ENCODE data around the gene RARB. TPM values are rescaled to one million over a fixed set of nuclear protein-coding genes. Genes with fewer than 3 reads are reported as not detected.

Gene RARB
- total and polyA plus RNA-seq, 2 of the 13 experiments (the other 11 are each of a cell fraction or from before 2014, with no cell fraction given) = 0.16 TPM; not detected in 1

GRCh38 chr3:25563601-25564000 lies 135.5 kb downstream of the RARB start:
- 0% methylated on average over 1 of the region's 1 CpG for WGBS (ENCODE audit: low lambda C conversion rate)
- Histone ChIP-seq H3K27ac (ENCODE audit: extremely low read length, insufficient read depth, low read length) (no peak overlapping the region), H3K4me2 (ENCODE audit: low read depth, low read length) (no peak overlapping the region), H3K4me3 (replicated peaks in 1 of 3; ENCODE audit: insufficient read depth in 1 of 3, low read depth in 2 of 3, low read length in 3 of 3) (no peak overlapping the region), H4K20me1 (ENCODE audit: insufficient read depth, low read length) (no peaks in the 10 kb centered on the region), H2AFZ (ENCODE audit: low read length) (no peak overlapping the region), H3K36me3 (replicated peaks in 1 of 2; ENCODE audit: control insufficient read depth in 1 of 2, insufficient read depth in 2 of 2, low read length in 2 of 2) (no peaks in the 10 kb centered on the region), H3K9me3 (ENCODE audit: low read length) (no peaks in the 10 kb centered on the region), H3K27me3 (ENCODE audit: control insufficient read depth in 1 of 2, insufficient read depth in 2 of 2, low read length in 2 of 2) (no peaks in the 10 kb centered on the region), H3K79me2 (ENCODE audit: insufficient read depth, low read length) (no peaks in the 10 kb centered on the region), H3K4me1 (ENCODE audit: insufficient read depth, low read length) (no peaks in the 10 kb centered on the region), H3K9ac (ENCODE audit: insufficient read depth, low read depth, low read length) (no peak overlapping the region)
- ATAC-seq (no peak), DNase-seq (ENCODE audit: low spot score) (no peak), FAIRE-seq (no peak)
- in situ Hi-C loops (cut with HindIII; ENCODE audit: extremely low pct_ligation_motif_present, low pct_unique_long_range_greater_than_20kb) (no loop called here), intact Hi-C loops (cut with micrococcal nuclease; ENCODE audit: unreplicated experiment) (no loop called here)
- POLR2A ChIA-PET = no interaction called here
- BruUV-seq (replicated peaks) = no TSS peak
- CTCF ChIA-PET (ENCODE audit: low intra/inter-chr PET ratio, low total read pairs) = no interaction called here
- TF ChIP-seq ATF1 (CRISPR knock-in tag; IDR thresholded peaks at IDR 0.05) (no peak), CBX5 (CRISPR knock-in tag; IDR thresholded peaks at IDR 0.05; ENCODE audit: borderline replicate concordance) (no peak), SP5 (CRISPR knock-in tag; IDR thresholded peaks at IDR 0.05; ENCODE audit: borderline replicate concordance, low read depth) (no peak), ATF5 (CRISPR knock-in tag; IDR thresholded peaks at IDR 0.05; ENCODE audit: low read depth) (no peak)

DNA sequence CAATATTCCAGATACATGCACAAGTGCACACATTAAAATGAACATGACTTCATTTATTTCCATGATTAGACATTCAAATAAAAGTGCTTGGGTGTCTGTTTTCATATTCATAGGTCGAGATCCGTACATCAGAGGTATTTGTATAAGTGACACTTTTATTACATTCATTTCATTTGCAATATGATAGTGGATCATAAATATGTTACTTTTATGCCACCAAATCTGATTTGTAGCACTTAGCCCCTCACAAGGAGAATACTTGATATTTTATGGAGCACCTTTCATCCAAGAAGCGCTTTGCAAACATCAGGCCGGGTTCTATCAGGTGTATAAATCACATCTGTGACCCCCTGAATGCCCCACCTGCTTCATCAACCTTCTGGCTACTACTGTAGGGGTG lies 136.0 kb downstream of the RARB start:
- POLR2A ChIA-PET = no interaction called here
- TF ChIP-seq ZEB1 (IDR thresholded peaks at IDR 0.05; ENCODE audit: insufficient replicate concordance, low read depth) (no peak), HOXA7 (CRISPR knock-in tag; IDR thresholded peaks at IDR 0.05) (no peak), ZNF382 (CRISPR knock-in tag; IDR thresholded peaks at IDR 0.05; ENCODE audit: borderline replicate concordance) (no peak), NFE2 (CRISPR knock-in tag; IDR thresholded peaks at IDR 0.05) (no peak), PHF5A (CRISPR knock-in tag; IDR thresholded peaks at IDR 0.05; ENCODE audit: low read depth, unreplicated experiment) (no peak), DRAP1 (CRISPR knock-in tag; IDR thresholded peaks at IDR 0.05) (no peak), POLR2G (IDR thresholded peaks at IDR 0.05; ENCODE audit: low read depth, low read length) (no peak)
- TF ChIP-seq, protein P1, sequence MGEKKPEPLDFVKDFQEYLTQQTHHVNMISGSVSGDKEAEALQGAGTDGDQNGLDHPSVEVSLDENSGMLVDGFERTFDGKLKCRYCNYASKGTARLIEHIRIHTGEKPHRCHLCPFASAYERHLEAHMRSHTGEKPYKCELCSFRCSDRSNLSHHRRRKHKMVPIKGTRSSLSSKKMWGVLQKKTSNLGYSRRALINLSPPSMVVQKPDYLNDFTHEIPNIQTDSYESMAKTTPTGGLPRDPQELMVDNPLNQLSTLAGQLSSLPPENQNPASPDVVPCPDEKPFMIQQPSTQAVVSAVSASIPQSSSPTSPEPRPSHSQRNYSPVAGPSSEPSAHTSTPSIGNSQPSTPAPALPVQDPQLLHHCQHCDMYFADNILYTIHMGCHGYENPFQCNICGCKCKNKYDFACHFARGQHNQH (CRISPR knock-in tag; IDR thresholded peaks at IDR 0.05) = no peak

More for the DNA sequence above, 136.0 kb downstream of the RARB start:
- ATAC-seq = no peak
- 50% methylated on average over 4 of the region's 4 CpGs for WGBS (ENCODE audit: low lambda C conversion rate)
- no peaks in the 10 kb centered on the region for H4K20me1 ChIP-seq (ENCODE audit: insufficient read depth, low read length)
- no peaks in the 10 kb centered on the region for H3K27me3 ChIP-seq (ENCODE audit: control insufficient read depth in 1 of 2, insufficient read depth in 2 of 2, low read length in 2 of 2)
- H3K36me3 ChIP-seq (replicated peaks in 1 of 2; ENCODE audit: control insufficient read depth in 1 of 2, insufficient read depth in 2 of 2, low read length in 2 of 2) = no peaks in the 10 kb centered on the region
- no peak overlapping the region for H3K27ac ChIP-seq (ENCODE audit: extremely low read length, insufficient read depth, low read length)
- intact Hi-C loops (cut with micrococcal nuclease; ENCODE audit: unreplicated experiment) (no loop called here), in situ Hi-C loops (cut with HindIII; ENCODE audit: extremely low pct_ligation_motif_present, low pct_unique_long_range_greater_than_20kb) (no loop called here)
- H3K4me1 ChIP-seq (ENCODE audit: insufficient read depth, low read length) = no peaks in the 10 kb centered on the region
- DNase-seq (ENCODE audit: low spot score) = no peak
- no peak overlapping the region for H3K4me3 ChIP-seq (replicated peaks in 1 of 3; ENCODE audit: insufficient read depth in 1 of 3, low read depth in 2 of 3, low read length in 3 of 3)
- no peaks in the 10 kb centered on the region for H3K9me3 ChIP-seq (ENCODE audit: low read length)
- no peak overlapping the region for H3K4me2 ChIP-seq (ENCODE audit: low read depth, low read length)
- no peak overlapping the region for H3K9ac ChIP-seq (ENCODE audit: insufficient read depth, low read depth, low read length)
- CTCF ChIA-PET (ENCODE audit: low intra/inter-chr PET ratio, low total read pairs) = no interaction called here
- no peak overlapping the region for H2AFZ ChIP-seq (ENCODE audit: low read length)
- no TSS peak for BruUV-seq (replicated peaks)
- FAIRE-seq = no peak
- no peaks in the 10 kb centered on the region for H3K79me2 ChIP-seq (ENCODE audit: insufficient read depth, low read length)

All from HepG2 (cell line).